Natural killer cell (primary cell): ENCODE measurements around the gene MAPK11. TPM values are rescaled to one million over a fixed set of nuclear protein-coding genes. Genes with fewer than 3 reads are reported as not detected.

ENCODE experiments used
- ATAC-seq, 3 donors: fragments of 150-1000 bp in 2 of 3; fragments of 200-7000 bp in 1 of 3; cut with Tn5 transposase; 1 replicate in 1 of 3; 2 replicates in 2 of 3; pipeline ENCODE4 v1.10.0; 2021; ENCODE audit warnings: mild to moderate bottlenecking in 2 of 3, moderate library complexity in 2 of 3
- DNase-seq, 2 donors: peaks; one replicate each; pipeline versions ENCODE4 v3.0.0 to v3.0.0-alpha.2; 2013 to 2021; ENCODE audit warnings: mixed read lengths in 1 of 2
- H3K27ac ChIP-seq: one replicate; pipeline ENCODE4 v1.5.1; 2013; ENCODE audit warnings: mild to moderate bottlenecking, low read length
- H3K27me3 ChIP-seq: one replicate; pipeline ENCODE4 v1.6.1; 2013; ENCODE audit warnings: low read length; ENCODE audit not compliant: control insufficient read depth, insufficient read depth
- H3K36me3 ChIP-seq: one replicate; pipeline ENCODE4 v1.6.1; 2013; ENCODE audit warnings: low read length; ENCODE audit not compliant: control insufficient read depth, insufficient read depth
- H3K4me1 ChIP-seq: one replicate; pipeline ENCODE4 v1.6.1; 2013; ENCODE audit warnings: low read length; ENCODE audit not compliant: control insufficient read depth, insufficient read depth
- H3K4me3 ChIP-seq: one replicate; pipeline ENCODE4 v1.5.1; 2013; ENCODE audit warnings: low read length
- H3K9me3 ChIP-seq: one replicate; pipeline ENCODE4 v1.6.1; 2013; ENCODE audit warnings: low read length; ENCODE audit not compliant: control insufficient read depth, insufficient read depth
- H3K27ac Mint-ChIP-seq, 2 donors: one replicate each; pipeline ENCODE4 v1.8.0; 2022; ENCODE audit warnings: mild to moderate bottlenecking in 2 of 2, mixed read lengths in 2 of 2, moderate library complexity in 1 of 2
- H3K27me3 Mint-ChIP-seq, 2 donors: one replicate each; pipeline ENCODE4 v1.8.0; 2022; ENCODE audit warnings: low read depth in 2 of 2, mixed read lengths in 2 of 2
- H3K36me3 Mint-ChIP-seq: one replicate; pipeline ENCODE4 v1.8.0; 2022; ENCODE audit warnings: mixed read lengths
- H3K4me1 Mint-ChIP-seq, 2 donors: one replicate each; pipeline ENCODE4 v1.8.0; 2022; ENCODE audit warnings: mixed read lengths in 2 of 2
- H3K4me3 Mint-ChIP-seq: one replicate; pipeline ENCODE4 v1.8.0; 2022; ENCODE audit warnings: mild to moderate bottlenecking, moderate library complexity, mixed read lengths
- H3K9me3 Mint-ChIP-seq, 2 donors: one replicate each; pipeline ENCODE4 v1.8.0; 2022; ENCODE audit warnings: mixed read lengths in 2 of 2
- CTCF ChIP-seq: fragments of 200-600 bp; IDR thresholded peaks from one replicate; pipeline ENCODE4 v1.8.0; 2022; ENCODE audit warnings: antibody characterized with exemption
- WGBS: methylation state at CpG from one replicate; pipeline ENCODE4 v1.1.7; 2013; ENCODE audit warnings: missing lambda C conversion rate; ENCODE audit not compliant: insufficient coverage; 5-methylcytosine and 5-hydroxymethylcytosine counted together
- intact Hi-C: fragments of 100-400 bp; cut with micrococcal nuclease; formaldehyde crosslinking; loops from one replicate; pipeline ENCODE4 v1.14.2; 2022
- total RNA-seq, 4 donors: library from RNA; stranded (reverse); fragments of 120-200 nt in 1 of 4; gene quantifications; one replicate each; pipeline versions ENCODE4 v1.2.3 to v1.2.4, GENCODE V29; 2013 to 2022

The MAPK11 gene
- total RNA-seq, 3 donors from 2014 or later (not counting 1 experiment from before 2014, with no cell fraction given) = 2.2 to 3.1 (median 2.2) TPM

GRCh38 chr22:50289942-50290630 lies 19.9 kb upstream of the MAPK11 start:
- DNase-seq = no peak
- Histone ChIP-seq H3K27ac (no peak overlapping the region), H3K27me3 (no peaks in the 10 kb centered on the region), H3K4me3 (no peak overlapping the region), H3K9me3 (no peaks in the 10 kb centered on the region), H3K4me1 (peaks cover 27% of the 10 kb centered on the region), H3K36me3 (no peaks in the 10 kb centered on the region)
- no peak for ATAC-seq
- Mint-ChIP-seq H3K4me3 (no peak overlapping the region), H3K4me1 (peaks cover 0 to 5% of the 10 kb centered on the region in 2 donors), H3K27ac (no peak overlapping the region), H3K27me3 (peaks cover 9 to 14% of the 10 kb centered on the region in 2 donors), H3K36me3 (no peaks in the 10 kb centered on the region), H3K9me3 (no peaks in the 10 kb centered on the region)
- TF ChIP-seq CTCF = no peak
- 92% methylated on average over 37 of the region's 37 CpGs for WGBS
- intact Hi-C loops = no loop called here

GRCh38 chr22:50289151-50289941 lies 19.2 kb upstream of the MAPK11 start:
- Histone ChIP-seq H3K36me3 (no peaks in the 10 kb centered on the region), H3K4me1 (peaks cover 27% of the 10 kb centered on the region), H3K27ac (no peak overlapping the region), H3K27me3 (no peaks in the 10 kb centered on the region), H3K4me3 (no peak overlapping the region), H3K9me3 (no peaks in the 10 kb centered on the region)
- WGBS = 96% methylated on average over 57 of the region's 57 CpGs
- no peak overlapping the region for H3K27ac Mint-ChIP-seq
- TF ChIP-seq CTCF = no peak
- DNase-seq = no peak
- intact Hi-C loops = no loop called here
- H3K36me3 Mint-ChIP-seq = no peaks in the 10 kb centered on the region
- peaks cover 0 to 5% of the 10 kb centered on the region in 2 donors for H3K4me1 Mint-ChIP-seq
- no peak overlapping the region for H3K4me3 Mint-ChIP-seq
- peaks cover 9 to 14% of the 10 kb centered on the region in 2 donors for H3K27me3 Mint-ChIP-seq
- H3K9me3 Mint-ChIP-seq = no peaks in the 10 kb centered on the region
- ATAC-seq = no peak

- WGBS = 95% methylated on average over 31 of the region's 31 CpGs
- DNase-seq = no peak
- Mint-ChIP-seq H3K4me1 (peaks cover 0 to 3% of the 10 kb centered on the region in 2 donors), H3K4me3 (no peak overlapping the region), H3K27me3 (peaks cover 6 to 10% of the 10 kb centered on the region in 2 donors), H3K27ac (no peak overlapping the region), H3K36me3 (no peaks in the 10 kb centered on the region), H3K9me3 (no peaks in the 10 kb centered on the region)
- H3K9me3 ChIP-seq = no peaks in the 10 kb centered on the region
- no peak for ATAC-seq
- H3K4me3 ChIP-seq = no peak overlapping the region
- peaks cover 15% of the 10 kb centered on the region for H3K4me1 ChIP-seq
- intact Hi-C loops = no loop called here
- no peak for TF ChIP-seq CTCF
- H3K36me3 ChIP-seq = no peaks in the 10 kb centered on the region
- no peak overlapping the region for H3K27ac ChIP-seq
- H3K27me3 ChIP-seq = no peaks in the 10 kb centered on the region
Measured at GRCh38 chr22:50287731-50288130, 17.6 kb upstream of the MAPK11 start.
